ENCODE data around the gene GIGYF2.

The GIGYF2 gene

GRCh38 chr2:232880764-232881351 is 183.7 kb downstream of the GIGYF2 start:
- Histone ChIP-seq H3K4me3 (replicated peaks; ENCODE audit: low read depth, low read length) (no peak overlapping the region), H3K27me3 (replicated peaks; ENCODE audit: control insufficient read depth, insufficient read depth, low read length) (no peaks in the 10 kb centered on the region; the same call in 1 of the 2 replicates), H3K36me3 (ENCODE audit: control insufficient read depth, insufficient read depth, low read length) (no peaks in the 10 kb centered on the region)
- DNase-seq (ENCODE audit: extremely low read depth, insufficient read length), result no peak
- TF ChIP-seq CTCF (IDR thresholded peaks at IDR 0.05; ENCODE audit: insufficient read depth, low read length, poor library complexity, severe bottlenecking), result no peak

- Histone ChIP-seq H3K36me3 (ENCODE audit: control insufficient read depth, insufficient read depth, low read length) (no peaks in the 10 kb centered on the region), H3K4me3 (replicated peaks; ENCODE audit: low read depth, low read length) (no peak overlapping the region), H3K27me3 (replicated peaks; ENCODE audit: control insufficient read depth, insufficient read depth, low read length) (no peaks in the 10 kb centered on the region; the same call in 1 of the 2 replicates)
- no peak for TF ChIP-seq CTCF (IDR thresholded peaks at IDR 0.05; ENCODE audit: insufficient read depth, low read length, poor library complexity, severe bottlenecking)
- DNase-seq (ENCODE audit: extremely low read depth, insufficient read length), result no peak
These were observed 185.0 kb downstream of the GIGYF2 start for GRCh38 chr2:232882085-232882484.

GRCh38 chr2:232882505-232883115 is 185.5 kb downstream of the GIGYF2 start:
- Histone ChIP-seq H3K4me3 (replicated peaks; ENCODE audit: low read depth, low read length) (no peak overlapping the region), H3K36me3 (ENCODE audit: control insufficient read depth, insufficient read depth, low read length) (no peaks in the 10 kb centered on the region), H3K27me3 (replicated peaks; ENCODE audit: control insufficient read depth, insufficient read depth, low read length) (no peaks in the 10 kb centered on the region; the same call in 1 of the 2 replicates)
- DNase-seq (ENCODE audit: extremely low read depth, insufficient read length), result no peak
- TF ChIP-seq CTCF (IDR thresholded peaks at IDR 0.05; ENCODE audit: insufficient read depth, low read length, poor library complexity, severe bottlenecking), result no peak

- TF ChIP-seq CTCF (IDR thresholded peaks at IDR 0.05; ENCODE audit: insufficient read depth, low read length, poor library complexity, severe bottlenecking), result no peak
- Histone ChIP-seq H3K4me3 (replicated peaks; ENCODE audit: low read depth, low read length) (no peak overlapping the region), H3K27me3 (replicated peaks; ENCODE audit: control insufficient read depth, insufficient read depth, low read length) (no peaks in the 10 kb centered on the region; the same call in 1 of the 2 replicates), H3K36me3 (ENCODE audit: control insufficient read depth, insufficient read depth, low read length) (no peaks in the 10 kb centered on the region)
- DNase-seq (ENCODE audit: extremely low read depth, insufficient read length), result no peak
These were observed 186.1 kb downstream of the GIGYF2 start for GRCh38 chr2:232883116-232883721.

GRCh38 chr2:232884001-232884421 is 186.9 kb downstream of the GIGYF2 start:
- no peak for TF ChIP-seq CTCF (IDR thresholded peaks at IDR 0.05; ENCODE audit: insufficient read depth, low read length, poor library complexity, severe bottlenecking)
- no peaks in the 10 kb centered on the region for H3K36me3 ChIP-seq (ENCODE audit: control insufficient read depth, insufficient read depth, low read length)
- DNase-seq (ENCODE audit: extremely low read depth, insufficient read length), result no peak
- H3K4me3 ChIP-seq (replicated peaks; ENCODE audit: low read depth, low read length), result no peak overlapping the region
- H3K27me3 ChIP-seq (replicated peaks; ENCODE audit: control insufficient read depth, insufficient read depth, low read length), result no peaks in the 10 kb centered on the region; the same call in 1 of the 2 replicates

Data from GM06990 (cell line).